GM10248 (cell line): ENCODE data around the gene KBTBD13.

Experiments used
- CTCF ChIA-PET: fragments of 300-600 bp; sonication (Branson Sonifier 250); formaldehyde crosslinking; extraction: SDS; loops from one replicate; lab custom pipeline; 2021; ENCODE audit warnings: antibody characterized with exemption; lab: Yijun Ruan, JAX
- POLR2A ChIA-PET: fragments of 350-650 bp; sonication (Branson Sonifier 250); formaldehyde crosslinking; extraction: SDS; loops from one replicate; lab custom pipeline; 2020; ENCODE audit warnings: antibody characterized with exemption; lab: Yijun Ruan, JAX
- DNase-seq: peaks from one replicate; pipeline ENCODE4 v3.0.0; 2012; ENCODE audit errors: extremely low spot score
- TF ChIP-seq, protein P1 (sequence below): IDR thresholded peaks from 2 replicates; pipeline ENCODE4 v1.5.1; 2012; ENCODE audit warnings: mild to moderate bottlenecking, low read depth; ENCODE audit errors: extremely low read depth, missing control alignments, control extremely low read depth

Gene KBTBD13

DNA sequence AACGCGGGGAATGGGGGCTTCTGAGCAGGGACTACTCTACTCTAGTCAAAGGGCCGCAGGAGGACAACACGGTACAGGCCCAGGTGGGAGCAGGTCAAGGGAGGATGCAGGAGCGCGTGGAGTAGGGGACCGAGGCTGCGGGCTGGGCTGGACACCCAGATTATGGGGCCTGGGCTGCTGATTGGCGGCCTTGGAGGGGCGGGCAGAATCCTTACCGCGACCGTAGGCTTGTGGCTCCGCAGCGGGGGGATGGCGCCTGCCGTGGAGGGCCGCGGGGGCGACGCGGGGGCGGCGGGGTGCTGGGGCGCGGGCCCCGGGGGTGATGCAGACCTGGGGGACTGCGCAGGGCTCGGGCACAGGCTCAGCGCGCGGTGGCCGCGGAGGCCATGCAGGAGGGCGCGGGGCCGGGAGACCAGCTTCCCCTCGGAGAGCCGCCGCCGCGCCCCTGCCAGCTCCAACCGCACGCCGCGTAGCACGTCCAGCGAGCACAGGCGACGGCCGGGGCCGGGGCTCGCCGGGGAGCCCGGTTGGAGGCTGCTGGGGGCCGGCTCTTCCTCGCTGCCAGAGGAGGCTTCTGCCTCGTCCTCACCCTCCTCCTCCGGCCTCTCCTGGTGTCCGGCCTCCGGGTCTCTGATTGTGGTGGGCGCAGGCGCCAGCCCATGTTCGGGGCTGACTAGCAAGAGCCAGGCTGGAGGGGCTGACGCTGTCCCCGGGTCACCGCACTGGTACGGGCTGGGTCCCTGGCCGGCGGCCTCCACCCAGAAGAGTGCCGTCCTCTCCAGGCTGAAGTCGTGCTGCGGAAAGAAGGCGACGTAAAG, 25.6 kb downstream of the KBTBD13 start:
- no peak for DNase-seq
- TF ChIP-seq, protein P1, sequence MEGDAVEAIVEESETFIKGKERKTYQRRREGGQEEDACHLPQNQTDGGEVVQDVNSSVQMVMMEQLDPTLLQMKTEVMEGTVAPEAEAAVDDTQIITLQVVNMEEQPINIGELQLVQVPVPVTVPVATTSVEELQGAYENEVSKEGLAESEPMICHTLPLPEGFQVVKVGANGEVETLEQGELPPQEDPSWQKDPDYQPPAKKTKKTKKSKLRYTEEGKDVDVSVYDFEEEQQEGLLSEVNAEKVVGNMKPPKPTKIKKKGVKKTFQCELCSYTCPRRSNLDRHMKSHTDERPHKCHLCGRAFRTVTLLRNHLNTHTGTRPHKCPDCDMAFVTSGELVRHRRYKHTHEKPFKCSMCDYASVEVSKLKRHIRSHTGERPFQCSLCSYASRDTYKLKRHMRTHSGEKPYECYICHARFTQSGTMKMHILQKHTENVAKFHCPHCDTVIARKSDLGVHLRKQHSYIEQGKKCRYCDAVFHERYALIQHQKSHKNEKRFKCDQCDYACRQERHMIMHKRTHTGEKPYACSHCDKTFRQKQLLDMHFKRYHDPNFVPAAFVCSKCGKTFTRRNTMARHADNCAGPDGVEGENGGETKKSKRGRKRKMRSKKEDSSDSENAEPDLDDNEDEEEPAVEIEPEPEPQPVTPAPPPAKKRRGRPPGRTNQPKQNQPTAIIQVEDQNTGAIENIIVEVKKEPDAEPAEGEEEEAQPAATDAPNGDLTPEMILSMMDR, result no peak
- CTCF ChIA-PET, result interaction anchor here (0.8 to 3.5 kb wide), 18 partner anchors 9 to 451 kb away, joined by 3 to 35 read pairs (median 4); partner anchors contain the start of gene UBAP1L
- POLR2A ChIA-PET, result no interaction called here

DNA sequence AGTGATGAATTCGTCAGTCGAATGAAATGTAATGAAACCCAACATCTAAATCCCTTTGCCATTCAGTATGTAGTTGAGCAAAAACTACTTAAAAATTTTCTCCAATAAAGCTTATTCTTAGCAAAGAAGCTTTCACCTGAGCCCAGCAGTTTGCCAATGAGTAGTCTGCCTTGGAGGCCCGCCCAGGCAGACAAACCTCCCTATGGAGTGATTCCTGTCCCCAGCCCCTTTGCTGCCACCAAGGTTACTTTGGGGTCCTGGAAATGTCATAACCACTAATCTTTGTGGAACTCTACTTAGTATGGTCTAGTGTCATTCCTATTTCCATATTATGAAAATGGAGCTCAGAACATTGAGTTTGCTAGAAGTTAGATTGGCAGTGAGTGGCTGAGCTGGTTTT, 26.4 kb downstream of the KBTBD13 start:
- no peak for DNase-seq
- TF ChIP-seq, protein P1, result no peak
- CTCF ChIA-PET, result interaction anchor here (0.7 to 3.5 kb wide), 7 partner anchors 11 to 69 kb away, joined by 3 to 35 read pairs (median 3); no protein-coding TSS in a partner anchor

DNA sequence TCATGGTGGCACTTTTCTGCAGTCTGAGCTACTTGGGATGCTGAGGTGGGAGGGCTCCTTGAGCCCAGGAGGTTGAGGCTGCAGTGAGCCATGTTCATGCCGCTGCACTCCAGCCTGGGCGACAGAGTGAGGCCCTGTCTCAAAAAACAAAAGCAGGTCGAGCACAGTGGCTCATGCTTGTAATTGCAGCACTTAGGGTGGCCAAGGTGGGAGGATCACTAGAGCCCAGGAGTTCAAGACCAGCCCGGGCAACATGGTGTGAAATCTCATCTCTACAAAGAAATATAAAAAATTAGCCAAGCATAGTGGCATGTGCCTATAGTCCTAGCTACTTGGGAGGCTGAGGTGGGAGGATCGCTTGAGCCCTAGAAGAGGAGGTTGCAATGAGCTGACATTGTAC, 28.5 kb downstream of the KBTBD13 start:
- POLR2A ChIA-PET, result no interaction called here
- DNase-seq, result no peak
- TF ChIP-seq, protein P1, result no peak
- CTCF ChIA-PET, result no interaction called here

More for the DNA sequence above, 26.4 kb downstream of the KBTBD13 start:
- POLR2A ChIA-PET, result no interaction called here

DNA sequence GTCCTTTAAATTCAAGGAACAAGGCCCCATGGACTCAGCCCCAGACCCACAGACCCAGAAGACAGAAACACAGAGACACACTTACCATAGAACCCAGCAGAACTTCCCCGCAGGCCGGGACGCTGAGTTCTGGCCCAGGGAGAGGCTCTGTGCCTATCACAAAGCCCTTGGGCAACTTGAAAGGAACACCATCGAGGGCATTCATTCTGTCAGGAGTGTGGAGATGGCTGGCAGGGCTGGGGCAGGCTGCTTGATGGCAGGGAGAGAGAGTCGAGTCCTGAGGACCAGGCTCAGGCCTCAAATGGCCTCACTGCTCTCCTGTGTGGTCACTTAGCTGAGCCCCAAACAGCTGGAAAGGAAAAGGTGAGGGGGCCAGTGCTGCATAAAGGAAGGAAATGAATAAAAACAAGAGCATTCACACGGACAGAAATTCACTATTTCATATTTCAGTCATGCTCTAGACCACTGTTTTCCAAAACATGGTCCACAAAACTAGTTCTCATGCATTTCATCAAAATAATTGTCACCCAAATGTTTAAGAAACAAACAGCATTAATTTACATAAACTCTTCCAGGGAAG, 29.6 kb downstream of the KBTBD13 start:
- DNase-seq, result no peak
- POLR2A ChIA-PET, result no interaction called here
- CTCF ChIA-PET, result interaction anchor here (1.0 to 1.4 kb wide), 3 partner anchors 8 to 72 kb away, joined by 3 to 4 read pairs (median 3); no protein-coding TSS in a partner anchor
- TF ChIP-seq, protein P1, result no peak

DNA sequence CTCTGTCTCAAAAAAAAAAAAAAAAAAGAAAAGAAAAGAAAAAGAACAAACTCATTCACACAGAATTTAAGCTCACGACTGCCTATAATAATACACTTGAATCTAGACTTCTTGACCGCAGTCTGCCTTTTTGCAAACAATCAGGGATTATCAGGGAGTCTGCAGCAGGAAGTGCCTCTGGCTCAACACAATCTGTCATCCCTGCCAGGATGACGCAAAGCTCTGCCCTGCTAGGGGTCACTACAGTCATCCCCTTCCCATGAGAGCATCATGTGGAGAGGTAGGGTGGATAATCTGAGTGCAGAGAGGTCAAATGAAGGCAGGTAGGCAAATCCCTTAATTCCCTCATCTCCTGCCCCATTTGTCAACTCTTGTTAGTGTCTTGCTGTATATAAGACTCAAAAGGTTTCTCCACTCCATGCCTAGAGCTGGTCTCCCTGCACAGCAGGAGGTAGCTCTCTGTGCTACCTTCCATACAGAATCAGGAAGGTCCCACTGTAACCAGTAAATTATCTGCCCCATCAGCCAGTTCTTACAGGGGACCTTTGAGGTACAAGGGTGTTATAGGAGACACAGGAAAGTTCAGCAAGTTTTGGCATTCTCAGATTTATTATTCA, 34.2 kb downstream of the KBTBD13 start:
- no peak for DNase-seq
- ChIA-PET CTCF (interaction anchor here (1.0 to 1.5 kb wide), 3 partner anchors 10 to 301 kb away, joined by 3 to 12 read pairs (median 3); no protein-coding TSS in a partner anchor), POLR2A (no interaction called here)
- TF ChIP-seq, protein P1, result no peak

DNA sequence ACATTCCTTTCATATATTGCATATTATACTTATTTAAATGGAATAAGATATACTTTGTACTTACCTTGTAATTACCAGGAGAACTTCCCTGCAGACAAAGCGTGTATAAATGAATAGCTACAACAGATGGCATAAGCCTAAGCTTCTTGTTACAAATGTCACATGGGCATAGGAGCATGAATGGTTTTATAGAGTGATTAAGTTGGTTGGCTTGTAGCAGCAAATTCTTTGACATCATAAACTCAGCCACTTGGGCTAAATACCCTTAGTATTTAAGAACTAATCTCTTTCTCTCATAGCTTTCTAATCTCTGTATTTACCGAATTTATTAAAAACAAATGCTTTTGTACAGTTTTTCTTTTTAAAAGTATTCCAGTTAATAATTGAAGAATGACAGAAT, 38.5 kb downstream of the KBTBD13 start, which contains the start of gene UBAP1L:
Gene UBAP1L (minus strand): TSS at position 115 of the 400 bp plus-strand sequence. CDS start 8,985 bp downstream, outside the sequence.
- TF ChIP-seq, protein P1, result no peak
- CTCF ChIA-PET, result interaction anchor here (0.8 to 1.8 kb wide), 5 partner anchors 9 to 110 kb away, joined by 3 to 8 read pairs (median 3); no protein-coding TSS in a partner anchor
- POLR2A ChIA-PET, result no interaction called here
- no peak for DNase-seq
